OCI-LY3 (cell line): ENCODE data around the gene HEPN1.

Source experiments
- CTCF ChIP-seq: fragments of 200-600, 300-600 bp; sonication (generic); IDR thresholded peaks from 2 replicates; pipeline ENCODE4 v1.5.1; 2014; ENCODE audit warnings: antibody characterized with exemption, low read length, low read depth
- EZH2phosphoT487 ChIP-seq: fragments of 200-600 bp; shearing (Covaris generic); IDR thresholded peaks from 2 replicates; pipeline ENCODE4 v1.6.1; 2018; ENCODE audit warnings: antibody characterized with exemption, mixed run types, low read depth

- no peak for TF ChIP-seq CTCF
- no peak for TF ChIP-seq EZH2phosphoT487
These were observed 16.4 kb upstream of the HEPN1 start for GRCh38 chr11:124902616-124903015.
